Keratinocyte (primary cell): Measurements from ENCODE around the gene GIN1.

ENCODE experiments used
- CTCF ChIP-seq, 3 experiments: IDR thresholded peaks in 1 of 3; conservative IDR thresholded peaks in 1 of 3; optimal IDR thresholded peaks in 1 of 3; 2 replicates in 2 of 3; 3 replicates in 1 of 3; pipeline versions ENCODE3 to v1.5.1; 2011; ENCODE audit warnings: low read length in 3 of 3, mild to moderate bottlenecking in 3 of 3, moderate library complexity in 2 of 3, control low read depth in 1 of 3, inconsistent platforms in 1 of 3; ENCODE audit not compliant: insufficient read depth in 2 of 3; ENCODE audit errors: extremely low read depth in 1 of 3
- EZH2 ChIP-seq: IDR thresholded peaks from one replicate; pipeline ENCODE4 v1.6.1; 2012; ENCODE audit warnings: inconsistent platforms, mild to moderate bottlenecking, low read length, moderate library complexity

GRCh38 chr5:103066326-103066725 lies 53.6 kb downstream of the GIN1 start:
- TF ChIP-seq CTCF (optimal IDR thresholded peaks at IDR 0.05 in 1 of 3, IDR thresholded peaks at IDR 0.05 in 1 of 3, conservative IDR thresholded peaks at IDR 0.05 in 1 of 3; ENCODE audit: extremely low read depth in 1 of 3, insufficient read depth in 2 of 3, low read length in 3 of 3), result no peak
- no peak for TF ChIP-seq EZH2
